ENCODE data around the gene NEGR1. TPM values are rescaled to one million over a fixed set of nuclear protein-coding genes. Genes with fewer than 3 reads are reported as not detected.

NEGR1 gene
- total and polyA plus RNA-seq, 8 donors, result 1.2 to 35.4 (median 7.7) TPM

- H3K27ac ChIP-seq, result no peak overlapping the region
- H3K9me3 ChIP-seq, result no peaks in the 10 kb centered on the region
- H3K4me3 ChIP-seq, result no peak overlapping the region
- TF ChIP-seq EP300 (IDR thresholded peaks at IDR 0.05) (no peak), POLR2A (IDR thresholded peaks at IDR 0.05) (no peak), CTCF (IDR thresholded peaks at IDR 0.05) (no peak), POLR2AphosphoS5 (IDR thresholded peaks at IDR 0.05) (no peak)
- WGBS, 5 donors, result 31 to 63% (median 55%) methylated on average over 2 of the region's 2 CpGs
- intact Hi-C loops (cut with DNase I; ENCODE audit: low total_unique reads), result no loop called here
- H3K36me3 ChIP-seq, result no peaks in the 10 kb centered on the region
- peaks cover 0 to 10% (median 4%) of the 10 kb centered on the region in 4 donors for H3K4me1 ChIP-seq
- H3K27me3 ChIP-seq, result no peaks in the 10 kb centered on the region
- no peak for DNase-seq
Measured at GRCh38 chr1:71557138-71557537, 725.2 kb downstream of the NEGR1 start.

- Histone ChIP-seq H3K9me3 (no peaks in the 10 kb centered on the region), H3K36me3 (no peaks in the 10 kb centered on the region), H3K27ac (no peak overlapping the region), H3K27me3 (no peaks in the 10 kb centered on the region), H3K4me3 (no peak overlapping the region), H3K4me1 (no peaks in the 10 kb centered on the region)
- no peak for DNase-seq
- TF ChIP-seq CTCF (IDR thresholded peaks at IDR 0.05) (no peak), POLR2A (IDR thresholded peaks at IDR 0.05) (no peak), POLR2AphosphoS5 (IDR thresholded peaks at IDR 0.05) (no peak), EP300 (IDR thresholded peaks at IDR 0.05) (no peak)
- WGBS, 5 donors, result 78 to 88% (median 87%) methylated on average over 7 of the region's 7 CpGs
- intact Hi-C loops (cut with DNase I; ENCODE audit: low total_unique reads), result no loop called here
Measured at GRCh38 chr1:71548398-71548890, 733.9 kb downstream of the NEGR1 start.

GRCh38 chr1:71542155-71542554, 740.2 kb downstream of the NEGR1 start:
- Histone ChIP-seq H3K36me3 (no peaks in the 10 kb centered on the region), H3K27me3 (no peaks in the 10 kb centered on the region), H3K9me3 (no peaks in the 10 kb centered on the region), H3K27ac (no peak overlapping the region), H3K4me3 (no peak overlapping the region), H3K4me1 (no peaks in the 10 kb centered on the region)
- TF ChIP-seq POLR2A (IDR thresholded peaks at IDR 0.05) (no peak), EP300 (IDR thresholded peaks at IDR 0.05) (no peak), CTCF (IDR thresholded peaks at IDR 0.05) (no peak), POLR2AphosphoS5 (IDR thresholded peaks at IDR 0.05) (no peak)
- intact Hi-C loops (cut with DNase I; ENCODE audit: low total_unique reads), result no loop called here
- 74 to 89% (median 77%) methylated on average over 3 of the region's 3 CpGs for WGBS, 5 donors
- no peak for DNase-seq

GRCh38 chr1:71533950-71534349, 748.4 kb downstream of the NEGR1 start:
- intact Hi-C loops (cut with DNase I; ENCODE audit: low total_unique reads), result no loop called here
- Histone ChIP-seq H3K9me3 (no peaks in the 10 kb centered on the region), H3K27ac (no peak overlapping the region), H3K4me3 (no peak overlapping the region), H3K27me3 (no peaks in the 10 kb centered on the region), H3K36me3 (no peaks in the 10 kb centered on the region), H3K4me1 (no peaks in the 10 kb centered on the region)
- no peak for TF ChIP-seq POLR2AphosphoS5 (IDR thresholded peaks at IDR 0.05)
- TF ChIP-seq CTCF (IDR thresholded peaks at IDR 0.05), result no peak
- TF ChIP-seq EP300 (IDR thresholded peaks at IDR 0.05), result no peak
- no peak for TF ChIP-seq POLR2A (IDR thresholded peaks at IDR 0.05)
- WGBS, 5 donors, result 76 to 94% (median 84%) methylated on average over 2 of the region's 2 CpGs
- DNase-seq, result no peak

Measured in stomach (tissue), 9 donors.